K562 (cell line): ENCODE measurements around the gene SLC29A3. TPM values are rescaled to one million over a fixed set of nuclear protein-coding genes. Genes with fewer than 3 reads are reported as not detected.

ENCODE experiments used
- ATAC-seq: fragments of 200-7000 bp; cut with Tn5 transposase; 3 replicates; pipeline ENCODE4 v1.9.1; 2020; ENCODE audit warnings: moderate library complexity
- BruUV-seq: library from RNA; stranded (reverse); fragments of 400-500 nt; replicated peaks from 2 replicates; lab custom pipeline; 2021; lab: Mats Ljungman, UMichigan
- CTCF ChIA-PET: fragments of 300-600 bp; formaldehyde crosslinking; extraction: SDS; loops from one replicate; lab custom pipeline; 2021; ENCODE audit warnings: low intra/inter-chr PET ratio; lab: Yijun Ruan, JAX
- POLR2A ChIA-PET: fragments of 300-600, 350-650 bp; sonication (Branson Sonifier 250); formaldehyde crosslinking; extraction: SDS; loops from one replicate; lab custom pipeline; 2021; ENCODE audit warnings: antibody characterized with exemption, inconsistent platforms; lab: Yijun Ruan, JAX
- DNase-seq, 4 experiments: peaks; one replicate each; pipeline versions ENCODE4 v3.0.0 to v3.0.0-alpha.2; 2011 to 2018; ENCODE audit warnings: low spot score in 3 of 4, mixed read lengths in 3 of 4; ENCODE audit errors: extremely low read depth in 1 of 4
- FAIRE-seq: peaks from 2 replicates; lab custom pipeline; 2011; peaks lifted over from hg19 to GRCh38; lab: Jason Lieb, UNC
- H2AFZ ChIP-seq: 2 replicates; pipeline ENCODE4 v1.6.0; 2011; ENCODE audit warnings: low read depth, low read length, control low read depth, inconsistent platforms
- H3K27ac ChIP-seq: fragments of 200-600 bp; 3 replicates; pipeline ENCODE4 v1.8.0; 2011; ENCODE audit warnings: low read depth, mild to moderate bottlenecking, control low read depth, inconsistent platforms, low read length, moderate library complexity, mixed read lengths; ENCODE audit errors: extremely low read depth
- H3K27me3 ChIP-seq, 2 experiments: fragments of 300-600 bp in 1 of 2; 2 replicates in 1 of 2; 3 replicates in 1 of 2; pipeline versions ENCODE4 v1.6.0 to v1.8.0; 2011; ENCODE audit warnings: inconsistent platforms in 2 of 2, low read length in 2 of 2, mild to moderate bottlenecking in 1 of 2, mixed read lengths in 1 of 2, moderate library complexity in 1 of 2; ENCODE audit not compliant: control insufficient read depth in 2 of 2, insufficient read depth in 2 of 2
- H3K36me3 ChIP-seq: fragments of 300-600 bp; 3 replicates; pipeline ENCODE4 v1.8.0; 2011; ENCODE audit warnings: mild to moderate bottlenecking, low read length, inconsistent platforms; ENCODE audit not compliant: control insufficient read depth, insufficient read depth
- H3K4me1 ChIP-seq, 2 experiments: fragments of 200-600 bp in 1 of 2; replicated peaks in 1 of 2; 2 replicates in 1 of 2; 3 replicates in 1 of 2; pipeline versions ENCODE4 v1.5.1 to v1.8.0; 2011; ENCODE audit warnings: inconsistent platforms in 2 of 2, low read length in 2 of 2, mild to moderate bottlenecking in 1 of 2, mixed read lengths in 1 of 2, moderate library complexity in 1 of 2; ENCODE audit not compliant: control insufficient read depth in 2 of 2, insufficient read depth in 2 of 2
- H3K4me2 ChIP-seq: 2 replicates; pipeline ENCODE4 v1.6.1; 2011; ENCODE audit warnings: low read length, control low read depth, inconsistent platforms, mixed read lengths; ENCODE audit not compliant: insufficient read depth
- H3K4me3 ChIP-seq: fragments of 200-600 bp; sonication (generic), shearing (Covaris generic); 2 replicates; pipeline ENCODE4 v1.5.1; 2016; ENCODE audit warnings: control low read depth, inconsistent platforms
- H3K79me2 ChIP-seq: fragments of 200-600 bp; 3 replicates; pipeline ENCODE4 v1.8.0; 2011; ENCODE audit warnings: low read length, inconsistent platforms; ENCODE audit not compliant: control insufficient read depth, insufficient read depth
- H3K9ac ChIP-seq, 2 experiments: 2 replicates each; pipeline versions ENCODE4 v1.6.0 to v1.6.1; 2011; ENCODE audit warnings: low read depth in 2 of 2, low read length in 2 of 2, control low read depth in 1 of 2, inconsistent platforms in 1 of 2, mild to moderate bottlenecking in 1 of 2, mixed read lengths in 1 of 2; ENCODE audit not compliant: insufficient read depth in 1 of 2
- H3K9me1 ChIP-seq: one replicate; pipeline ENCODE4 v1.6.0; 2011; ENCODE audit warnings: inconsistent platforms, mild to moderate bottlenecking, low read length, moderate library complexity; ENCODE audit not compliant: control insufficient read depth, insufficient read depth
- H3K9me3 ChIP-seq: replicated peaks from 2 replicates; pipeline ENCODE4 v1.5.1; 2011; ENCODE audit warnings: low read depth, low read length, inconsistent platforms; ENCODE audit not compliant: control insufficient read depth, insufficient read depth
- H4K20me1 ChIP-seq: replicated peaks from 2 replicates; pipeline ENCODE4 v1.6.1; 2011; ENCODE audit warnings: low read length, inconsistent platforms, mixed read lengths; ENCODE audit not compliant: control insufficient read depth, insufficient read depth
- CCNT2 ChIP-seq: IDR thresholded peaks from 2 replicates; pipeline ENCODE4 v1.6.1; 2011; ENCODE audit warnings: borderline replicate concordance, low read depth, mild to moderate bottlenecking, moderate library complexity, mixed read lengths, low read length; ENCODE audit not compliant: insufficient read length; ENCODE audit errors: extremely low read depth
- FOXA3 ChIP-seq, 2 experiments: fragments of 450-650 bp in 1 of 2; sonication (generic) in 1 of 2; formaldehyde crosslinking; IDR thresholded peaks in 1 of 2; conservative IDR thresholded peaks in 1 of 2; 2 replicates each; pipeline versions ENCODE4 v1.4.0 to v1.8.0; 2020 to 2022; ENCODE audit warnings: mild to moderate bottlenecking in 2 of 2, missing genetic modification reagents in 1 of 2
- HDAC3 ChIP-seq: fragments of 450-650 bp; IDR thresholded peaks from 2 replicates; pipeline ENCODE4 v1.6.1; 2018; ENCODE audit warnings: borderline replicate concordance, mild to moderate bottlenecking, moderate library complexity; ENCODE audit not compliant: partially characterized antibody
- KHSRP ChIP-seq: fragments of 450-650 bp; IDR thresholded peaks from 2 replicates; pipeline ENCODE4 v1.6.1; 2017
- MAFF ChIP-seq: IDR thresholded peaks from 2 replicates; pipeline ENCODE4 v1.6.1; 2012; ENCODE audit warnings: low read length, improper control_type of control experiment
- MAFG ChIP-seq: fragments of 450-650 bp; conservative IDR thresholded peaks from 2 replicates; pipeline ENCODE4 v1.6.1; 2016; ENCODE audit warnings: missing genetic modification characterization, missing compliant biosample characterization
- MAFK ChIP-seq: IDR thresholded peaks from 2 replicates; pipeline ENCODE4 v1.6.1; 2011; ENCODE audit warnings: low read length, improper control_type of control experiment
- MYC ChIP-seq, 2 experiments: fragments of 250-450 bp in 1 of 2; sonication (Bioruptor Pico) in 1 of 2; IDR thresholded peaks; 2 replicates each; pipeline versions ENCODE4 v1.5.1 to v1.6.1; 2012 to 2021; ENCODE audit warnings: low read depth in 2 of 2, borderline replicate concordance in 1 of 2, improper control_type of control experiment in 1 of 2, low read length in 1 of 2, mild to moderate bottlenecking in 1 of 2, moderate library complexity in 1 of 2
- NELFE ChIP-seq: IDR thresholded peaks from 2 replicates; pipeline ENCODE4 v1.6.1; 2011; ENCODE audit warnings: mild to moderate bottlenecking; ENCODE audit not compliant: insufficient read depth, insufficient read length
- PCBP2 ChIP-seq: fragments of 200-400 bp; formaldehyde crosslinking; IDR thresholded peaks from 2 replicates; pipeline ENCODE4 v1.6.1; 2018; ENCODE audit warnings: low read length, low read depth, mild to moderate bottlenecking, moderate library complexity; ENCODE audit not compliant: poor library complexity, severe bottlenecking
- POLR3G ChIP-seq: IDR thresholded peaks from 2 replicates; pipeline ENCODE4 v1.6.1; 2011; ENCODE audit not compliant: insufficient read length, insufficient replicate concordance; ENCODE audit errors: extremely low read depth
- SAFB ChIP-seq: fragments of 200-400 bp; formaldehyde crosslinking; IDR thresholded peaks from 2 replicates; pipeline ENCODE4 v1.6.1; 2017; ENCODE audit warnings: low read depth, low read length, borderline replicate concordance
- ZC3H4 ChIP-seq: sonication (generic); formaldehyde crosslinking; IDR thresholded peaks from 2 replicates; pipeline ENCODE4 v1.9.0; 2021; ENCODE audit warnings: missing genetic modification reagents, borderline replicate concordance
- ZNF717 ChIP-seq: fragments of 250-450 bp; sonication (Bioruptor Pico); IDR thresholded peaks from 2 replicates; pipeline ENCODE4 v1.5.0; 2021
- WGBS: fragments of 100-300 bp; shearing (Covaris generic); methylation state at CpG from one replicate; pipeline ENCODE4 v1.1.6; 2016; ENCODE audit warnings: low coverage, mixed read lengths; ENCODE audit not compliant: insufficient coverage; ENCODE audit errors: missing lambda C conversion rate; 5-methylcytosine and 5-hydroxymethylcytosine counted together
- in situ Hi-C: fragments of 300-500 bp; cut with MboI; formaldehyde crosslinking; loops from 4 replicates; pipeline ENCODE4 v1.15.0; 2018; ENCODE audit warnings: inconsistent platforms, mixed read lengths
- intact Hi-C: fragments of 100-400 bp; cut with micrococcal nuclease; formaldehyde crosslinking; loops from 2 replicates; pipeline ENCODE4 v1.14.2; 2022
- polyA plus RNA-seq, 8 experiments: library from polyadenylated mRNA; depleted of rRNA in 4 of 8; stranded (reverse) in 5 of 8; unstranded in 3 of 8; fragments of >200 nt; fragmentation: Nextera tagmentation in 2 of 8; fragmentation: Illumina TruSeq in 1 of 8; extraction: Ambion mirVana in 2 of 8; extraction: Trizol in 1 of 8; gene quantifications; 2 replicates each; pipeline versions ENCODE4 v1.2.1 to v1.2.3, GENCODE V29; 2011 to 2014; ENCODE audit warnings: inconsistent platforms in 1 of 8, missing spikeins in 1 of 8
- total RNA-seq, 7 experiments: library from RNA; depleted of rRNA in 6 of 7; stranded (reverse); fragments of >200 nt in 6 of 7; fragmentation: Illumina TruSeq in 2 of 7; extraction: Trizol in 2 of 7; gene quantifications; 2 replicates each; pipeline versions ENCODE4 v1.2.1 to v1.2.3, GENCODE V29; 2011 to 2021; ENCODE audit warnings: low replicate concordance in 1 of 7
- TF ChIP-seq, protein P1 (sequence below), 2 experiments: fragments of 450-650 bp; IDR thresholded peaks; 2 replicates each; pipeline ENCODE4 v1.6.1; 2016
- TF ChIP-seq, protein P2 (sequence below): fragments of 450-650 bp; IDR thresholded peaks from 2 replicates; pipeline ENCODE4 v1.6.1; 2016; ENCODE audit warnings: missing biosample characterization, missing genetic modification characterization
- TF ChIP-seq, protein P3 (sequence below): sonication (generic); formaldehyde crosslinking; IDR thresholded peaks from 2 replicates; pipeline ENCODE4 v1.9.0; 2022; ENCODE audit warnings: mild to moderate bottlenecking, missing genetic modification reagents

The SLC29A3 gene
- total and polyA plus RNA-seq, 9 of the 15 experiments (the other 6 are each of a cell fraction or from before 2014, with no cell fraction given) = 2.1 to 10.7 (median 4.6) TPM

DNA sequence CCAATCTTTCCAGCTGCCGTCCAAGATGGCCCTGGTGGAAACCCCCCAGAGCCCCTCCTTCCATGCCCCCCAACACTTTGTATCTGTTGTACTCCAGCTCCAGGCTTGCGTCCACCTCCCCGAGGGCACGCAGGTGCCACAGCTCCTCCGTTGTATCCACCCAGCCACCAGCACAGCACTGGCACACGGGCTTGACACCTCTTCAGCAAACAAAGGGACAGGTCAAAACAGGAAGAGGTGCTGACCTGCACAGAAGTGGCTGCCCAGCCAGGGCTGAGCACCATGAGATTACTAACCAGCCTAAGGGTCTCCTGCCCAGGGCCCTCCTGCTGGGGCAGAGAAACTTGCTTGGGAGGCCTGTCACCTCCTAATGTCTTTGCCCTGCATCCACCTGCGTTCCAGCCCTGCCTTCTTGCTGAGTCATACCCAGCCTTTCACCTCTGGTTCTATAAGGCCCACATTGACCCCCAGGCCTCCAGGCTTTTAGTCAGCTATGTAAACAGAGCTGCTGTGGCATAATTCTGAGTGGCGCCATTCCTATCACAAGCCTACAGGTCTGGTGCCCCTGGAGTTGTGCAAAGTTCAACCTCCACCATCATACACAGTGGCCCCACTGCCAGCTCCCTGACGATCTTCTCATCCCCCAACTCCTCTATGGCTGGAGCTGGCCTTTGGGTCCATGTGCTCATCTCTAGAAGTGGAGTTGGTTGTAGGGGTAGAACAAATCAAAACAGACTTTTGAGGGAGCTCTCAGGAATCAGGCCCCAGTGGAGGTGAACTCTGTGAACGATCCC lies 20.9 kb downstream of the SLC29A3 start:
- H3K9me1 ChIP-seq = no peaks in the 10 kb centered on the region
- ATAC-seq = peak; percentile 29; the same call in 2 of the 3 replicates
- H3K9me3 ChIP-seq = no peaks in the 10 kb centered on the region
- no peak overlapping the region for H3K27ac ChIP-seq
- H3K4me1 ChIP-seq = peaks cover 28 to 39% of the 10 kb centered on the region in 2 experiments
- BruUV-seq = no TSS peak
- intact Hi-C loops = no loop called here
- peak in 3 of 4 experiments; percentile 30 to 54 (median 54) for DNase-seq
- no peaks in the 10 kb centered on the region for H3K36me3 ChIP-seq
- H2AFZ ChIP-seq = no peak overlapping the region
- CTCF ChIA-PET = no interaction called here
- no peaks in the 10 kb centered on the region for H3K27me3 ChIP-seq
- no peak for FAIRE-seq
- WGBS = 74% methylated on average over 10 of the region's 10 CpGs
- no peaks in the 10 kb centered on the region for H3K79me2 ChIP-seq
- H3K4me3 ChIP-seq = no peak overlapping the region
- H4K20me1 ChIP-seq = peaks cover 11% of the 10 kb centered on the region; the same call in 1 of the 2 replicates
- H3K9ac ChIP-seq = peak overlapping the region in 1 of 2 experiments; percentile 73; a peak in 1 of 4 replicates
- no peak overlapping the region for H3K4me2 ChIP-seq
- POLR2A ChIA-PET = interaction anchor here (0.5 to 3.1 kb wide), 9 partner anchors 8 to 1533 kb away, joined by 3 to 18 read pairs (median 4); partner anchors contain the start of gene SLC29A3
- in situ Hi-C loops = no loop called here
- TF ChIP-seq ZC3H4 (CRISPR knock-in tag) = no peak
- no peak for TF ChIP-seq POLR3G
- TF ChIP-seq SAFB = no peak
- peak; percentile 62 for TF ChIP-seq MAFF
- TF ChIP-seq KHSRP = no peak
- TF ChIP-seq MAFG (tag) = peak; percentile 75
- no peak for TF ChIP-seq PCBP2
- TF ChIP-seq, protein P1, sequence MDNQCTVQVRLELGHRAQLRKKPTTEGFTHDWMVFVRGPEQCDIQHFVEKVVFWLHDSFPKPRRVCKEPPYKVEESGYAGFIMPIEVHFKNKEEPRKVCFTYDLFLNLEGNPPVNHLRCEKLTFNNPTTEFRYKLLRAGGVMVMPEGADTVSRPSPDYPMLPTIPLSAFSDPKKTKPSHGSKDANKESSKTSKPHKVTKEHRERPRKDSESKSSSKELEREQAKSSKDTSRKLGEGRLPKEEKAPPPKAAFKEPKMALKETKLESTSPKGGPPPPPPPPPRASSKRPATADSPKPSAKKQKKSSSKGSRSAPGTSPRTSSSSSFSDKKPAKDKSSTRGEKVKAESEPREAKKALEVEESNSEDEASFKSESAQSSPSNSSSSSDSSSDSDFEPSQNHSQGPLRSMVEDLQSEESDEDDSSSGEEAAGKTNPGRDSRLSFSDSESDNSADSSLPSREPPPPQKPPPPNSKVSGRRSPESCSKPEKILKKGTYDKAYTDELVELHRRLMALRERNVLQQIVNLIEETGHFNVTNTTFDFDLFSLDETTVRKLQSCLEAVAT (IDR thresholded peaks at IDR 0.05) = no peak
- peak; percentile 61; the same call in 1 of the 2 replicates for TF ChIP-seq MAFK
- no peak for TF ChIP-seq NELFE
- TF ChIP-seq MYC (IDR thresholded peaks at IDR 0.05; ENCODE audit: low read depth, low read length) = no peak
- no peak for TF ChIP-seq MYC (CRISPR knock-in tag; IDR thresholded peaks at IDR 0.05; ENCODE audit: borderline replicate concordance, low read depth)
- TF ChIP-seq ZNF717 (CRISPR knock-in tag) = no peak
- TF ChIP-seq, protein P2, sequence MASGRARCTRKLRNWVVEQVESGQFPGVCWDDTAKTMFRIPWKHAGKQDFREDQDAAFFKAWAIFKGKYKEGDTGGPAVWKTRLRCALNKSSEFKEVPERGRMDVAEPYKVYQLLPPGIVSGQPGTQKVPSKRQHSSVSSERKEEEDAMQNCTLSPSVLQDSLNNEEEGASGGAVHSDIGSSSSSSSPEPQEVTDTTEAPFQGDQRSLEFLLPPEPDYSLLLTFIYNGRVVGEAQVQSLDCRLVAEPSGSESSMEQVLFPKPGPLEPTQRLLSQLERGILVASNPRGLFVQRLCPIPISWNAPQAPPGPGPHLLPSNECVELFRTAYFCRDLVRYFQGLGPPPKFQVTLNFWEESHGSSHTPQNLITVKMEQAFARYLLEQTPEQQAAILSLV (tag) = no peak
- peak in 1 of 2 experiments; percentile 52; a peak in 2 of 4 replicates for TF ChIP-seq FOXA3 (CRISPR knock-in tag; conservative IDR thresholded peaks at IDR 0.05 in 1 of 2, IDR thresholded peaks at IDR 0.05 in 1 of 2)
- TF ChIP-seq CCNT2 = no peak
- TF ChIP-seq, protein P3, sequence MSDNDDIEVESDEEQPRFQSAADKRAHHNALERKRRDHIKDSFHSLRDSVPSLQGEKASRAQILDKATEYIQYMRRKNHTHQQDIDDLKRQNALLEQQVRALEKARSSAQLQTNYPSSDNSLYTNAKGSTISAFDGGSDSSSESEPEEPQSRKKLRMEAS (CRISPR knock-in tag) = no peak
- no peak for TF ChIP-seq HDAC3
